Uterus (tissue), 4 donors: ENCODE results near the gene AGMO. TPM values are rescaled to one million over a fixed set of nuclear protein-coding genes. Genes with fewer than 3 reads are reported as not detected.

Source experiments
- DNase-seq, 2 donors: peaks; one replicate each; pipeline ENCODE4 v3.0.0-alpha.2; 2019 to 2020
- H3K27ac ChIP-seq, 2 donors: fragments of 200-600 bp; sonication (generic); 1 replicate in 1 of 2; 2 replicates in 1 of 2; pipeline ENCODE4 v1.5.1; 2016 to 2018
- H3K27me3 ChIP-seq, 2 donors: fragments of 200-600 bp; sonication (generic); one replicate each; pipeline ENCODE4 v1.5.1; 2018 to 2019; ENCODE audit warnings: control low read depth in 1 of 2
- H3K36me3 ChIP-seq, 2 donors: fragments of 200-600 bp; sonication (generic); one replicate each; pipeline ENCODE4 v1.5.1; 2019; ENCODE audit warnings: control low read depth in 1 of 2
- H3K4me1 ChIP-seq, 2 donors: fragments of 200-600 bp; sonication (generic); one replicate each; pipeline ENCODE4 v1.5.1; 2018 to 2019; ENCODE audit warnings: control low read depth in 1 of 2
- H3K4me3 ChIP-seq, 2 donors: fragments of 200-600 bp; sonication (generic); 1 replicate in 1 of 2; 2 replicates in 1 of 2; pipeline ENCODE4 v1.5.1; 2018 to 2019; ENCODE audit warnings: mild to moderate bottlenecking in 1 of 2
- H3K9me3 ChIP-seq, 2 donors: fragments of 200-600 bp; sonication (generic); one replicate each; pipeline ENCODE4 v1.5.1; 2019; ENCODE audit warnings: control low read depth in 1 of 2
- POLR2A ChIP-seq, 2 donors: fragments of 450-650 bp; IDR thresholded peaks; one replicate each; pipeline ENCODE4 v1.6.1; 2016; ENCODE audit warnings: antibody characterized with exemption in 2 of 2, mild to moderate bottlenecking in 1 of 2, moderate library complexity in 1 of 2
- intact Hi-C: fragments of 100-400 bp; cut with DNase I; formaldehyde crosslinking; loops from one replicate; pipeline ENCODE4 v1.15.1; 2023; ENCODE audit warnings: low total_unique reads
- total RNA-seq, 4 donors: library from RNA; depleted of rRNA in 3 of 4; stranded (reverse); fragments of >200 nt in 3 of 4; gene quantifications; one replicate each; pipeline versions ENCODE4 v1.1.0 to v1.2.4, GENCODE V29; 2014 to 2023
- TF ChIP-seq, protein P1 (sequence below), 4 experiments: fragments of 200-600 bp in 2 of 4; fragments of 450-650 bp in 2 of 4; sonication (generic) in 2 of 4; IDR thresholded peaks; one replicate each; pipeline ENCODE4 v1.5.1; 2016 to 2019; ENCODE audit warnings: antibody characterized with exemption in 4 of 4, mild to moderate bottlenecking in 2 of 4, moderate library complexity in 1 of 4
- donor health status: DM: yes; HTN: yes; CAD: no.

The AGMO gene
- total RNA-seq, 4 donors from 2014 or later: 0.24 to 1.5 TPM; not detected in 2

- Histone ChIP-seq H3K36me3 (no peaks in the 10 kb centered on the region), H3K4me3 (no peak overlapping the region), H3K4me1 (no peaks in the 10 kb centered on the region), H3K27me3 (no peaks in the 10 kb centered on the region), H3K27ac (no peak overlapping the region), H3K9me3 (no peaks in the 10 kb centered on the region)
- TF ChIP-seq, protein P1, sequence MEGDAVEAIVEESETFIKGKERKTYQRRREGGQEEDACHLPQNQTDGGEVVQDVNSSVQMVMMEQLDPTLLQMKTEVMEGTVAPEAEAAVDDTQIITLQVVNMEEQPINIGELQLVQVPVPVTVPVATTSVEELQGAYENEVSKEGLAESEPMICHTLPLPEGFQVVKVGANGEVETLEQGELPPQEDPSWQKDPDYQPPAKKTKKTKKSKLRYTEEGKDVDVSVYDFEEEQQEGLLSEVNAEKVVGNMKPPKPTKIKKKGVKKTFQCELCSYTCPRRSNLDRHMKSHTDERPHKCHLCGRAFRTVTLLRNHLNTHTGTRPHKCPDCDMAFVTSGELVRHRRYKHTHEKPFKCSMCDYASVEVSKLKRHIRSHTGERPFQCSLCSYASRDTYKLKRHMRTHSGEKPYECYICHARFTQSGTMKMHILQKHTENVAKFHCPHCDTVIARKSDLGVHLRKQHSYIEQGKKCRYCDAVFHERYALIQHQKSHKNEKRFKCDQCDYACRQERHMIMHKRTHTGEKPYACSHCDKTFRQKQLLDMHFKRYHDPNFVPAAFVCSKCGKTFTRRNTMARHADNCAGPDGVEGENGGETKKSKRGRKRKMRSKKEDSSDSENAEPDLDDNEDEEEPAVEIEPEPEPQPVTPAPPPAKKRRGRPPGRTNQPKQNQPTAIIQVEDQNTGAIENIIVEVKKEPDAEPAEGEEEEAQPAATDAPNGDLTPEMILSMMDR (IDR thresholded peaks at IDR 0.05): no peak
- TF ChIP-seq POLR2A (IDR thresholded peaks at IDR 0.05): no peak
- no peak for DNase-seq
- intact Hi-C loops: no loop called here
Observed at GRCh38 chr7:15218261-15218660, 343.6 kb downstream of the AGMO start.

GRCh38 chr7:15215616-15216015, 346.2 kb downstream of the AGMO start:
- Histone ChIP-seq H3K36me3 (no peaks in the 10 kb centered on the region), H3K4me1 (no peaks in the 10 kb centered on the region), H3K4me3 (no peak overlapping the region), H3K9me3 (no peaks in the 10 kb centered on the region), H3K27ac (no peak overlapping the region), H3K27me3 (no peaks in the 10 kb centered on the region)
- no peak for DNase-seq
- intact Hi-C loops: no loop called here
- TF ChIP-seq, protein P1 (IDR thresholded peaks at IDR 0.05): no peak
- TF ChIP-seq POLR2A (IDR thresholded peaks at IDR 0.05): no peak

DNA sequence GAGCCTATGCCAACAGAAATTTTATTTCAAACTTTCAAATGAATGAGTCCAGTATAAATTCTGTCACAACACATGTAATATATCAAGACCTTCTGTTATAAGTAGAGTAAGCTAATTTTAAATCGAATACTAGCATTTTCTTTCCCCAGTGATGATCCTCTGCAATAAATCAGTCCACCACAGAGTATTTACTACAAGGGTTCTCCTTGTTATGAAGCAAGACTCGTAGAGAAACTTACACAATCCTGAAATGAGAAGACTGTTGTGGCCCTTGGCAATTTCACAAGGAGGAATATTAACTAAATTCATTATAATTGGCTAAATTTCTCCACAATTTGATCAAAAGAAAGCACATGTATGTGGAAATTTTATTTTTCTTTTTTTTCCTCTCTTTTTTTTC, 346.8 kb downstream of the AGMO start:
- Histone ChIP-seq H3K36me3 (no peaks in the 10 kb centered on the region), H3K9me3 (no peaks in the 10 kb centered on the region), H3K27me3 (no peaks in the 10 kb centered on the region), H3K4me1 (no peaks in the 10 kb centered on the region), H3K27ac (no peak overlapping the region), H3K4me3 (no peak overlapping the region)
- intact Hi-C loops: no loop called here
- no peak for DNase-seq
- no peak for TF ChIP-seq POLR2A (IDR thresholded peaks at IDR 0.05)
- TF ChIP-seq, protein P1 (IDR thresholded peaks at IDR 0.05): no peak

GRCh38 chr7:15213093-15213492, 348.7 kb downstream of the AGMO start:
- Histone ChIP-seq H3K36me3 (no peaks in the 10 kb centered on the region), H3K4me3 (no peak overlapping the region), H3K9me3 (no peaks in the 10 kb centered on the region), H3K4me1 (no peaks in the 10 kb centered on the region), H3K27ac (no peak overlapping the region), H3K27me3 (no peaks in the 10 kb centered on the region)
- TF ChIP-seq, protein P1 (IDR thresholded peaks at IDR 0.05): no peak
- DNase-seq: no peak
- intact Hi-C loops: no loop called here

- Histone ChIP-seq H3K9me3 (no peaks in the 10 kb centered on the region), H3K36me3 (no peaks in the 10 kb centered on the region), H3K4me1 (no peaks in the 10 kb centered on the region), H3K27me3 (no peaks in the 10 kb centered on the region), H3K27ac (no peak overlapping the region), H3K4me3 (no peak overlapping the region)
- no peak for TF ChIP-seq POLR2A (IDR thresholded peaks at IDR 0.05)
- TF ChIP-seq, protein P1 (IDR thresholded peaks at IDR 0.05): no peak
- intact Hi-C loops: no loop called here
- no peak for DNase-seq
Observed at GRCh38 chr7:15209429-15209828, 352.4 kb downstream of the AGMO start.
